ENCODE results near the gene CCNJL.
"Not testable (repeated sequence)": the region's sequence is repeated elsewhere in the genome, so short reads cannot be mapped to it uniquely, and the experiment has no call there.

CCNJL gene

DNA sequence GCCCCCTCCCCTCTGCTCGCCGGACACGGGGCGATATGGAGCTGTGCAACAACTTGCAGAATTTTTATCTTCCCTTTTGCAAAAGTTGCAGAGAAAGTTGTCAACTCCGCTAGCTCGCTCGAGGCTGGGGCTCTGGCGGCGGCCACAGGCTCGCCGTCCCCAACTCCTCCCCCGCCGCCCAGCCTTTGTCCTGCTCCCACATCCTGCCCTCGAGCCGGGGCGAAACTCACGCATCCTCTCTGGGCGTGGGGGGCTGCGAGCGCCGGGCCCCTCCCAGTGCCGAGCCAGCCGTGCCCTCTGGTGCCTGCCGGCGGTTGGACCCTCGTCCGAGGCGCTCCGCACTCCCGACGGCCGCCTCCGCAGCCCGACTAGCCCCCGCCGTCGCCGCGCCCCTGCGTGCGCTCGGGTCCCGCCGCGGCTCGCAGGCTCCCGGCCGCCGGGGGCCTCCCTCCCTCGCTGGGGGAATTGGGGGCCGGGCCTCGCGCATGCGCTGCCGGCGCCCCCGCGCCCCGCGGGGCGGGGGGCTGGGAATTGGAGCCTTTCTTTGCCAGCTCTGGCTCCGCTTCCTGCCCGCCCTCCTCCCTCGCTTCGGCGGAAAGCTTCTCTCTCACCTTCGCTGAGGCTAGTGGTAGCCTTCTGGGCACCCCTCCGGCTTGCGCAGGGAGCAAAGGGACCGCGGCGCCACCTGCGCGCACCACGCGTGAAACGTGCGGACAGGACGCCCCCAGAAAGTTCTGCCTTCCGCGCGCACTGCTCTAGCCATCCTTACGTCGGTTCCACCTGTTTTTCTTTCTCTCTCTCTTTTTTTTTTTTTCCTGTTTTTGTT, at the start of gene CCNJL:
CCNJL (minus strand) TSS at position 431 of the 826 bp plus-strand sequence. CDS start 641 bp downstream, outside the sequence.
- DNase-seq = no peak

DNA sequence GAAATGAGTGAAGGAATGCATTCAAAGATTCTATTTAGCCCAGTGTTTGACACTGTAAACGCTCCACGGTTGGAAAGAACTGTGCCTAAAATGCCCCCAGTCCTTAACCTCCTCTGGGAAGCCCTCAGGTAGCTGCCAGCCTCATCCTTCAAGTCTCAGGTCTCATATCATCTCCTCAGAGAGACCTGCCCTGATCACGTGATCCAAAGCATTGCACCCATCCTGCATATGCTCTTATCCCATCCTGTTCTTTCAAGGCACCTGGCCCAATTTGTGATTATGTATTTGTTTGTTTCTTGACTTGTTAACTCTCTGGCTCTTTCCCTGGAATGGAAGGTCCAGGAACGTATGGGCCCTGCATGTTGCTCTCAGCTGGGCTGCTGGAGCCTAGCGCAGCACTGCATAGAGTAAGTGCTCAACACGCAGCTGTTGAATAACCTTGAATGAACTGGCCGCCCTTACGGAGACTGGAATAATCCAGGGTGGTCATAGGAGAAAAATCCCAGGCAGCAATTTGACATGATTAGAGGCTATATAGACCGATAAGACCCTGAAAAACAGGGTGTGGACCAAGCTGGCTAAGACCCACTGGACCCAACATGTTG, 49.4 kb upstream of the CCNJL start:
- no peak for DNase-seq

DNA sequence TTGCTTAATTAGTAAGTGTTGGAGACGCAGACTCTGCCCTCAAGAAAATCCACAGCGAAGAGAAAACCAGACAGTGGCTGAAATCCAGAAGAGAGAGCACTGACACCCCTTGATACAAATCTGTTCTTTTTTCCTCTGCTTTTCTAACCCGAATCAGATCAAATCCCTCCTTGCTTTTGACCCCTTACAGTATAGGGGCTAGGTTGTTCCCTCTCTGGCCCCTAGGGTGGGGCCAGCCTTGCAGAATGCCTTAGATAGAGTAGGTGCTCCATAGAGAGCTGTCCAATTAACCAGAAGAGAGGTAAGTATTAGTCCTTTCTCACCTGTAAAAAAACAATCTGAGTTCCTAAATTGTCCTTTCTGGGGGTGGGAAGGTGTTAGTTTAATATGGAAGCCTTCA, 47.9 kb upstream of the CCNJL start:
- no peak for DNase-seq

DNA sequence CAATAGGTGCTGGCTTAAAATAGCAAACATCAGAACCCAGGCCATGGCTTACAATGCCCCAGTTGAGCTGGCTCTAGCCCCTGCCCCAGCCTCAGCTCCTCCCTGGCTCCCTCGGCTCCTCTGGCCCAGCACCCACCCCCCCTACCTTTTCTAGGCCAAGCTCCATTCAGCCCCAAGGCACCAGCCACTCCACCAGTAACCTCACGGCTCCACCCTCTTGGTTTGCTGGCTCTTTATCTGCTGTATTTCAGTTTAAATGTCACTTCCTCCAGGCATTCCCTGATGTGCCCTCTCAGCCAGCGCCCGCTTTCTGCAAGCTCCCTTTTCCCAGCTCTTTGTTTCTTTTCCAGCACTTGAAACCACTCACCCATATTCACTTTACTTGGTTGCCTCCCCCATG, 47.5 kb upstream of the CCNJL start:
- DNase-seq = no peak

GRCh38 chr5:160359242-160359641, 46.9 kb upstream of the CCNJL start:
- DNase-seq = no peak

- no peak for DNase-seq
Measured at GRCh38 chr5:160357861-160358411, 45.6 kb upstream of the CCNJL start.

DNA sequence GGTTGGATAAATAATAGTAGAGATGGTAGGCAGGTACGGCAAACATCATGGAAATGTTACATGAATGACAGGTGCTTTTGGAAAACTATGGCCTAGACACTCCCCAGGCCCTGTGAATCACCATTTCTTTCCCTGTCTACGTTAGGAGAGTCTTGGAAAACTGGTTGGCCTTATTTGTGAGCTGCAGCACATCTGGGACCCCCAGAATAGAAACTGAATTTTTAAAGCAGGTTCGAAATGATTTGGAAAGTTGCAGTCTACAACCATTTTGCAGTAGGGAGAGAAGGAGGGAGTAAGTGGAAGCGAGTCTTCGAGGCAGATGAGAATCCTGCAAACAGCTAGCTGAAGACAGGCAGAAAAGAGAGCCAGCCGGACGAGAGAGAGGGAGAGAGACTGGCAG, 45.0 kb upstream of the CCNJL start:
- no peak for DNase-seq

GRCh38 chr5:160356550-160357347, 44.4 kb upstream of the CCNJL start:
- DNase-seq = no peak

DNA sequence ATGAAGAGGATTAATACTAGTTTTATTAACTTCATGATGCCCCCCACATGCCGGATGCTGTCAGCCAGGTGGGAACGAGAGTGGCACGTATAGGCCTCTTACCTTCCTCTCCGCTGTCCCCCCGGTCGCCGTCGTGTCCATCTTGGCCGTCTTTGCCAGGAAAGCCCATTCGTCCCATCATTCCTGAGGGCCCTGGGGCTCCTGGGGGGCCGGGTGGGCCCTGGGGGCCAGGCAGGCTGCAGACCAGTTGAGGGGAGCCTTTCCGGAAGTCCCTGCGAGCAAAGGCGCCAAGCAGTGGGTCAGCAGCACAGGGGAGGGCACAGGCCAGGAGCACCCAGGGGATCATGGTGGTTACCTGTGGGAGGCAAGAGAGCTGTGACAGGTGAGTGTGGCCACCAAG, 42.3 kb upstream of the CCNJL start:
- DNase-seq = no peak

GRCh38 chr5:160353379-160353778, 41.0 kb upstream of the CCNJL start:
- DNase-seq = no peak

- no peak for DNase-seq
Measured at GRCh38 chr5:160352308-160352707, 39.9 kb upstream of the CCNJL start.

- DNase-seq = no peak
Measured at GRCh38 chr5:160349935-160350303, 37.6 kb upstream of the CCNJL start.

DNA sequence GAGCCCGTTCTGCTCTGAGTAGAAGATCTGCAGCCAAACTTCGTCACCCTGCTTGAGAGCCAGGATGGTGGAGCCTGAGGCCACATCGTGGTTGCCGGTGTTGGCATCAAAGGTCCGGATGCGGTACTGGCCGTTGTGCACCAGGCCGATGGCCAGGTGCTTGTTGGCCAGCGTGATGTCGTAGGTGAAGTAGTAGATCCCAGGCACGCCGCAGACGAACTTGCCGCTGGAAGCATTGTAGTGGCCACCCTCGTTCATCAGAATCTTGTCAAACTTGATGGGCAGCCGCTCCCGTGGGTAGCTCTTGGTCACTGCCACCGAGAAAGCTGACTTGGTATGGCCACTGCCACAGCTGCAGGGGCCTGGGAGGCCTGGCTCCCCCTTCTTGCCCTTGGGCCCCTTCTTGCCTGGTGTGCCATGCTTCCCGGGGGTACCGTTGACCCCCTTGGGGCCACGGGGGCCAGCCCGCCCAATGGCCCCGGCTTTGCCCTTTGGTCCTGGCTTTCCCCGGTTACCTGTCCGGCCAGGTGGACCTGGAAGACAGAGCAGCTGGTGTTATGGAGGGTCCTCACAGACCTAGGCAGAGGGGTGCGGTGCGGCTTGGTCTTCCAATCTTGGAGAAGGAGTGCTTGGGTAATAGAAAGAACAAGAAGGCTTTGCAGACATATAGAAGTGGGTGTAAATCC, 37.0 kb upstream of the CCNJL start:
- no peak for DNase-seq

DNA sequence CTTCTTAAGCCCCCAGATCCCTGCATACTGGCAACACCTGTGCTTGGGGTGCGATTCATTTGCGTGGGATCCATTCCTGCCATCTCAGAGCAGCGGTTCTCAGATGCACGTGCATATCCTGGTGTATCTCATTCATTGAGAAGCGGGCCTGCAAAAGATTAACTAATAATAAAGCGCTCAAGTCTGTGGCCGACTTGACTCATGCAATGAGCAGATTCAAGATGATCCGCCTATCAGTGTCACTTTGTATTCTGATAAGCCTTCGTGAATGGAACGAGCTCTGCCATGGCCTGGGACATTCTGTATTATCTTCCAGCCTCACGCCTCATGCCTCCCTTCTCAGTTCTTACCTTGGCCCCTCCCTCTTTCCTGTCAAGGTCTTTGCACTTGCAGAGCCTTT, 35.7 kb upstream of the CCNJL start:
- DNase-seq = no peak

GRCh38 chr5:160347448-160347847, 35.1 kb upstream of the CCNJL start:
- no peak for DNase-seq

DNA sequence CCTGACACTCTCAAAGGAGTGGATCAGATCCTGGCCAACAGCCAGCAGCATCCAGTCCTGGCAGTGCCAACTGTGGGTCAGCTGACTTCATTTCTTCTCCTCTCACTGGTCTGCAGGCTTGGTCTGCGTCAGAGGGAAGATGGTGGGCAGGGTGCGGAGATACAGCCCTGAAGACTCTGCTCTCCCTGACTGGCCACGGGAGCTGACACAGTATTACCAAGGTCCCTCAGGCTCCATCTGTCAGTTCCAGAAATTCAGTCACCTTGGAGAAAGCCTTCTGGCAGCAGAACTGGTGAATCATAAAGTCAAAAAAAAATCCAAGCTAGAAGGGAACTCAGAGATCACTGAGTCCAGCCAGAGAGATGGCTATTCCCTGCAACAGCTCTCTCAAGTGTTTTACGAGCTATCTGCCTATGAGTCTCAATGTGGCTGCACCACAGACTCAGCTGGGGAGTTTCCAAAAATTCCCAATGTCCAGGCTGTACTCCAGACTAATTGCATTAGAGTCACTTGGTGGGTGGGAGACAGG, 30.1 kb upstream of the CCNJL start:
- DNase-seq = no peak

- no peak for DNase-seq
Measured at GRCh38 chr5:160341309-160341870, 29.0 kb upstream of the CCNJL start.

DNA sequence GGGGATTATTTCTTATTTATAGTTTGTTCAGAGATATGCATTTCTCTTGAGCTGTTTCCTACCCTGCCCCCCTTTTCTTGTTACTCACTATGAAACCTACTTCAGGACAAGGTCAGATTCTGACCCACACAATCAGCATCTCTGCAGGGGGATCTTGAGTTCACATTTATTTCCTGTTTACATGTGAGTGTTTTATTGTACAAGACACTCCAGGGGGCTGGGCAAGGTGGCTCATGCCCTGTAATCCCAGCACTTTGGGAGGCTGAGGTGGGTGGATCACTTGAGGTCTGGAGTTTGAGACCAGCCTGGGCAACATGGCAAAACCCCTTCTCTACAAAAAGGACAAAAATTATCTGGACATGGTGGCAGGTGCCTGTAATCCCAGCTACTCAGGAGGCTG, 28.1 kb upstream of the CCNJL start:
- DNase-seq = not testable (repeated sequence)

DNA sequence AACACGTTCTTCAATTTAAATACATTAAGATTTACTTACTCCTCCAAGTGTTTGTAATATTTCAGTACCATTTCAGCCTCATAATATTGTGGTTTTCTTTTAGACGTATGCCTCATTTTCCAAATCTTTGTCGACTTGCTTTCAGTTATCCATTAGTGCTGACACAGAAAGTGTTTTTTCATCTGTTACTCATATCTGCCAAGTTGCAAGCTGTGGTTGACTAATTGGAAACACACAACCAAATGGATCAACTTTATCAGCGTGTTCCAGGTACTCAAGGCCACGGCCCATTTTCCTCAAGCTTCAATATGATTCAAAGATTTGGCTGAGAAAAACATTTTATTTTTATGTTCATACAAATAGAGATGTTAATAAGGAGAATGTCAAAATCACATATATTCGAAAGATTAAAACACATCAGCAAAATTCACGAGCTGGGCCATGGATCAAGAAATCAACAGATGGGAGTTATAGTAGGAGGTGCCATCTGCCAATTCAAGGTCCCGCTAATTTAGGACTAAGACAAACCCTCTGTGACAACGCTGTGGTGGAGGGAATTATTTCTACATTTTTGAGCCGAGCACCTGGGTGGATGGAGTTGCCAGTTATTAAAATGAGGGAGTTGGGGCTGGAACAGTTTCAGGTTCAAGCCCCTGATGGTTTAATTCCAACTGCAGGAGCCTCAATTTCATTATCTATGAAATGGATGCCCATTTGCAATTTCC, 27.2 kb upstream of the CCNJL start:
- no peak for DNase-seq

- DNase-seq = not testable (repeated sequence)
Measured at GRCh38 chr5:160334716-160335115, 22.4 kb upstream of the CCNJL start.

DNA sequence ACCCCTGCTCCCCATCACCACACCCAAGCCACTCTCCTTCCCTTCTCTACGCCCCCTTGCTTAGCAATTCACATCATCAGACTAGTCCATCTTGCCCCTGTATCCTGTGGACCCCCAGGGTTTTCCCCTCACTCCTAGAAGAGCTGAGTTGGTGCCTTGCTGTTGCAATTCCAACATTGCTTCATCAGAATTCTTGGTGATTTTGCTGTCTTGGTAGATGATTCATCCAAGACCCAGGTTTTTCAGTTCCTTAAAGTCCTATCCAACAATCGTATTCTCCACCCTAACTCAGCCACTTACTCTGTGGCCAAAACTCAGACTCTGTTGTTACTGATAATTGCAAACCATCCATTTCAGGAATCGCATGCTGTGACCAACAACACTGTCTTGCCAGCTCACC, 21.4 kb upstream of the CCNJL start:
- no peak for DNase-seq

GRCh38 chr5:160330212-160330611, 17.8 kb upstream of the CCNJL start:
- DNase-seq = no peak

Data from stimulated activated CD4-positive, alpha-beta T cell treated with anti-CD3 and anti-CD28 coated beads, Interleukin-4, amount 100 ng/mL, for 1 hour (primary cell).